Measurements from ENCODE around the gene WFIKKN1.

WFIKKN1 gene

GRCh38 chr16:631808-632358 lies 1.1 kb downstream of the WFIKKN1 start (continued):
- TF ChIP-seq PRDM2 (tag by site-specific recombination; IDR thresholded peaks at IDR 0.05; ENCODE audit: borderline replicate concordance) (no peak), ZNF398 (tag by site-specific recombination; IDR thresholded peaks at IDR 0.05) (0 out of 2 replicates have a peak, but pooled peaks have one; percentile 26), ZNF214 (tag by site-specific recombination; IDR thresholded peaks at IDR 0.05; ENCODE audit: borderline replicate concordance) (no peak), ZNF639 (tag by site-specific recombination; IDR thresholded peaks at IDR 0.05) (no peak), ZNF518A (tag by site-specific recombination; conservative IDR thresholded peaks at IDR 0.05; ENCODE audit: low read depth) (no peak), EGR2 (tag by site-specific recombination; IDR thresholded peaks at IDR 0.05; ENCODE audit: low read depth) (peak; percentile 91), ZNF146 (tag by site-specific recombination; IDR thresholded peaks at IDR 0.05) (no peak), ZBTB49 (tag by site-specific recombination; IDR thresholded peaks at IDR 0.05; ENCODE audit: low read depth) (no peak), ZIC2 (tag by site-specific recombination; IDR thresholded peaks at IDR 0.05) (no peak), ZNF366 (tag by site-specific recombination; conservative IDR thresholded peaks at IDR 0.05) (peak; percentile 94), ZNF549 (tag by site-specific recombination; IDR thresholded peaks at IDR 0.05) (no peak), GLI2 (tag by site-specific recombination; IDR thresholded peaks at IDR 0.05; ENCODE audit: borderline replicate concordance, low read depth) (no peak), ZNF274 (IDR thresholded peaks at IDR 0.05; ENCODE audit: low read length) (no peak), ZNF274 (tag by site-specific recombination; IDR thresholded peaks at IDR 0.05; ENCODE audit: borderline replicate concordance) (no peak), SCRT2 (tag by site-specific recombination; IDR thresholded peaks at IDR 0.05) (no peak), SP2 (tag by site-specific recombination; IDR thresholded peaks at IDR 0.05) (peak; percentile 48), SP3 (tag by site-specific recombination; IDR thresholded peaks at IDR 0.05) (peak; percentile 85), ZBTB17 (tag by site-specific recombination; IDR thresholded peaks at IDR 0.05) (peak; percentile 22; the same call in 1 of the 2 replicates), PATZ1 (tag by site-specific recombination; IDR thresholded peaks at IDR 0.05) (no peak)

Data from HEK293 (cell line).